HUES6 (cell line): ENCODE measurements around the gene GPHA2.

ENCODE experiments used
- H3K27ac ChIP-seq: 2 replicates; pipeline ENCODE4 v1.7.0; 2013; ENCODE audit warnings: low read depth, mild to moderate bottlenecking, low read length, inconsistent platforms
- H3K27me3 ChIP-seq: 2 replicates; pipeline ENCODE4 v1.6.1; 2013; ENCODE audit warnings: low read length; ENCODE audit not compliant: control insufficient read depth, insufficient read depth
- H3K36me3 ChIP-seq: 2 replicates; pipeline ENCODE4 v1.6.1; 2013; ENCODE audit warnings: low read length; ENCODE audit not compliant: control insufficient read depth, insufficient read depth
- H3K4me1 ChIP-seq: 2 replicates; pipeline ENCODE4 v1.6.1; 2013; ENCODE audit warnings: low read length; ENCODE audit not compliant: control insufficient read depth, insufficient read depth
- H3K4me3 ChIP-seq: 2 replicates; pipeline ENCODE4 v1.5.1; 2013; ENCODE audit warnings: low read depth, low read length
- H3K9ac ChIP-seq: one replicate; pipeline ENCODE4 v1.6.1; 2013; ENCODE audit warnings: mild to moderate bottlenecking, low read length
- H3K9me3 ChIP-seq: 2 replicates; pipeline ENCODE4 v1.6.1; 2013; ENCODE audit warnings: low read depth, low read length; ENCODE audit not compliant: control insufficient read depth, insufficient read depth

GPHA2 gene

GRCh38 chr11:64910451-64911093, 25.1 kb downstream of the GPHA2 start:
- no peak overlapping the region for H3K27ac ChIP-seq
- no peak overlapping the region for H3K4me3 ChIP-seq
- no peak overlapping the region for H3K9ac ChIP-seq
- H3K36me3 ChIP-seq, result peaks cover 78% of the 10 kb centered on the region
- H3K4me1 ChIP-seq, result no peaks in the 10 kb centered on the region
- no peaks in the 10 kb centered on the region for H3K27me3 ChIP-seq
- H3K9me3 ChIP-seq, result no peaks in the 10 kb centered on the region

GRCh38 chr11:64909653-64910343, 25.9 kb downstream of the GPHA2 start:
- H3K36me3 ChIP-seq, result peaks cover 84% of the 10 kb centered on the region
- no peaks in the 10 kb centered on the region for H3K4me1 ChIP-seq

GRCh38 chr11:64908766-64909165, 26.9 kb downstream of the GPHA2 start:
- Histone ChIP-seq H3K9me3 (no peaks in the 10 kb centered on the region), H3K27me3 (no peaks in the 10 kb centered on the region), H3K4me1 (no peaks in the 10 kb centered on the region), H3K27ac (no peak overlapping the region), H3K4me3 (no peak overlapping the region), H3K36me3 (peaks cover 79% of the 10 kb centered on the region), H3K9ac (no peak overlapping the region)

More at GRCh38 chr11:64909653-64910343, 25.9 kb downstream of the GPHA2 start:
- H3K9me3 ChIP-seq, result no peaks in the 10 kb centered on the region
- no peaks in the 10 kb centered on the region for H3K27me3 ChIP-seq
- no peak overlapping the region for H3K4me3 ChIP-seq
- H3K9ac ChIP-seq, result no peak overlapping the region
- H3K27ac ChIP-seq, result no peak overlapping the region

- no peaks in the 10 kb centered on the region for H3K27me3 ChIP-seq
- peaks cover 78% of the 10 kb centered on the region for H3K36me3 ChIP-seq
- H3K9me3 ChIP-seq, result no peaks in the 10 kb centered on the region
- no peak overlapping the region for H3K27ac ChIP-seq
- no peak overlapping the region for H3K4me3 ChIP-seq
- no peak overlapping the region for H3K9ac ChIP-seq
- no peaks in the 10 kb centered on the region for H3K4me1 ChIP-seq
Observed at GRCh38 chr11:64906314-64906635, 29.4 kb downstream of the GPHA2 start.

GRCh38 chr11:64905516-64906313, 30.0 kb downstream of the GPHA2 start:
- Histone ChIP-seq H3K9ac (no peak overlapping the region), H3K27ac (no peak overlapping the region), H3K9me3 (no peaks in the 10 kb centered on the region), H3K4me1 (no peaks in the 10 kb centered on the region), H3K4me3 (no peak overlapping the region), H3K27me3 (no peaks in the 10 kb centered on the region), H3K36me3 (peaks cover 73% of the 10 kb centered on the region)

- Histone ChIP-seq H3K9ac (no peak overlapping the region), H3K4me3 (no peak overlapping the region), H3K36me3 (peaks cover 62% of the 10 kb centered on the region), H3K9me3 (no peaks in the 10 kb centered on the region), H3K4me1 (no peaks in the 10 kb centered on the region), H3K27me3 (no peaks in the 10 kb centered on the region), H3K27ac (no peak overlapping the region)
Observed at GRCh38 chr11:64903291-64903833, 32.3 kb downstream of the GPHA2 start.

- Histone ChIP-seq H3K9me3 (no peaks in the 10 kb centered on the region), H3K4me3 (no peak overlapping the region), H3K36me3 (peaks cover 66% of the 10 kb centered on the region)
Observed at GRCh38 chr11:64902102-64902900, 33.4 kb downstream of the GPHA2 start.

GRCh38 chr11:64900774-64901173, 34.9 kb downstream of the GPHA2 start:
- Histone ChIP-seq H3K27ac (no peak overlapping the region), H3K9ac (no peak overlapping the region), H3K4me1 (no peaks in the 10 kb centered on the region), H3K4me3 (no peak overlapping the region), H3K27me3 (no peaks in the 10 kb centered on the region), H3K9me3 (no peaks in the 10 kb centered on the region), H3K36me3 (peaks cover 63% of the 10 kb centered on the region)

More at GRCh38 chr11:64902102-64902900, 33.4 kb downstream of the GPHA2 start:
- no peak overlapping the region for H3K27ac ChIP-seq
- H3K9ac ChIP-seq, result no peak overlapping the region
- H3K4me1 ChIP-seq, result no peaks in the 10 kb centered on the region
- no peaks in the 10 kb centered on the region for H3K27me3 ChIP-seq

GRCh38 chr11:64900263-64900678, 35.4 kb downstream of the GPHA2 start:
- Histone ChIP-seq H3K27me3 (no peaks in the 10 kb centered on the region), H3K4me3 (no peak overlapping the region), H3K27ac (no peak overlapping the region), H3K4me1 (no peaks in the 10 kb centered on the region), H3K36me3 (peaks cover 61% of the 10 kb centered on the region), H3K9me3 (no peaks in the 10 kb centered on the region), H3K9ac (no peak overlapping the region)

GRCh38 chr11:64898541-64898940, 37.2 kb downstream of the GPHA2 start:
- no peak overlapping the region for H3K4me3 ChIP-seq
- H3K27ac ChIP-seq, result no peak overlapping the region
- H3K9me3 ChIP-seq, result no peaks in the 10 kb centered on the region
- no peaks in the 10 kb centered on the region for H3K27me3 ChIP-seq
- peaks cover 58% of the 10 kb centered on the region for H3K36me3 ChIP-seq
- H3K4me1 ChIP-seq, result no peaks in the 10 kb centered on the region
- no peak overlapping the region for H3K9ac ChIP-seq
